Mesenteric fat pad (tissue), 1 donor: ENCODE measurements around the gene KLHL21. TPM values are rescaled to one million over a fixed set of nuclear protein-coding genes. Genes with fewer than 3 reads are reported as not detected.
"Not testable (repeated sequence)": the region's sequence is repeated elsewhere in the genome, so short reads cannot be mapped to it uniquely, and the experiment has no call there.

Source experiments
- DNase-seq: peaks from one replicate; pipeline ENCODE4 v3.0.0-alpha.2; 2020; ENCODE audit warnings: low spot score
- total RNA-seq: library from RNA; stranded (reverse); fragmentation: NEBNext Ultra II Directional; extraction: Animal tissue kit (Norgen Biotek cat#: 25700); gene quantifications from one replicate; pipeline ENCODE4 v1.2.1, GENCODE V29; 2021
- donor health status: DM: yes; HTN: yes; CAD: no.

Gene KLHL21
- total RNA-seq, 1 donor from 2014 or later: 23.4 TPM

GRCh38 chr1:6600410-6601048, 2.1 kb downstream of the KLHL21 start:
- DNase-seq: no peak

GRCh38 chr1:6599991-6600390, 2.7 kb downstream of the KLHL21 start:
- DNase-seq: not testable (repeated sequence)

- DNase-seq: no peak
These were observed 3.3 kb downstream of the KLHL21 start for GRCh38 chr1:6599141-6599975.

- DNase-seq: no peak
These were observed 4.9 kb downstream of the KLHL21 start for GRCh38 chr1:6597777-6598131.

GRCh38 chr1:6596886-6597776, 5.5 kb downstream of the KLHL21 start:
- no peak for DNase-seq

GRCh38 chr1:6596351-6596750, 6.3 kb downstream of the KLHL21 start:
- DNase-seq: no peak

GRCh38 chr1:6594977-6595740, 7.5 kb downstream of the KLHL21 start:
- DNase-seq: no peak

- DNase-seq: no peak
These were observed 8.9 kb downstream of the KLHL21 start for GRCh38 chr1:6593810-6594209.

- no peak for DNase-seq
These were observed 9.6 kb downstream of the KLHL21 start for GRCh38 chr1:6592865-6593593.

- no peak for DNase-seq
These were observed 10.2 kb downstream of the KLHL21 start for GRCh38 chr1:6592441-6592840.

GRCh38 chr1:6591644-6592043, 11.0 kb downstream of the KLHL21 start:
- DNase-seq: no peak

- no peak for DNase-seq
These were observed 11.4 kb downstream of the KLHL21 start for GRCh38 chr1:6591222-6591621.

GRCh38 chr1:6590046-6590445, 12.6 kb downstream of the KLHL21 start:
- DNase-seq: no peak

- DNase-seq: no peak
These were observed 13.7 kb downstream of the KLHL21 start for GRCh38 chr1:6588893-6589520.

- no peak for DNase-seq
These were observed 14.4 kb downstream of the KLHL21 start for GRCh38 chr1:6588128-6588892.

GRCh38 chr1:6587261-6588005, 15.2 kb downstream of the KLHL21 start:
- no peak for DNase-seq

GRCh38 chr1:6586404-6586816, 16.3 kb downstream of the KLHL21 start:
- no peak for DNase-seq

GRCh38 chr1:6585841-6586240, 16.8 kb downstream of the KLHL21 start:
- no peak for DNase-seq
